ENCODE measurements around the gene ZBTB39.
"Not testable (repeated sequence)": the region's sequence is repeated elsewhere in the genome, so short reads cannot be mapped to it uniquely, and the experiment has no call there.

Gene ZBTB39

DNA sequence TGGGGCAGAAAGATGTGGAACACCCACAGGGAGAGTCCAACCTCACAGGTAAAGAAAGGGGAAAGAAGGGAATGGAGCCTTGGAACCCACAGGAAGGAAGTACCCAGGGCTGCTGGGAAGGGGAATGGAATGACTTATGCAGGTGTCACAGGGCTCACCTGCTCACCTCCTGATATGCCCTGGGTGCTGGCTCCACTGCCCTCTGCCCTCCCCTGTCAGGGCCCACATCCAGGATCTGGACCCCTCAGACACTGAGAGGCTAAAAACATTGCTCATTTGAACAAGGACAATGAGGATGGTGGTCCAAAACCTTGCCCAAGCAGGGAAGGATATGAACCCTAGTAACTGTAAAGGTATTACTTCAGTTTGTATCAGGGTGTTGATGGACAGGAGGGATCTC is 19.3 kb downstream of the ZBTB39 start:
- H3K27me3 Mint-ChIP-seq, result peaks cover 3% of the 10 kb centered on the region
- no peak overlapping the region for H3K27ac Mint-ChIP-seq
- no peaks in the 10 kb centered on the region for H3K9me3 Mint-ChIP-seq
- no peak for DNase-seq
- peaks cover 13% of the 10 kb centered on the region for H3K4me1 Mint-ChIP-seq
- H3K4me3 Mint-ChIP-seq, result no peak overlapping the region
- H3K36me3 Mint-ChIP-seq (ENCODE audit: low read depth), result no peaks in the 10 kb centered on the region
- ATAC-seq, result no peak

DNA sequence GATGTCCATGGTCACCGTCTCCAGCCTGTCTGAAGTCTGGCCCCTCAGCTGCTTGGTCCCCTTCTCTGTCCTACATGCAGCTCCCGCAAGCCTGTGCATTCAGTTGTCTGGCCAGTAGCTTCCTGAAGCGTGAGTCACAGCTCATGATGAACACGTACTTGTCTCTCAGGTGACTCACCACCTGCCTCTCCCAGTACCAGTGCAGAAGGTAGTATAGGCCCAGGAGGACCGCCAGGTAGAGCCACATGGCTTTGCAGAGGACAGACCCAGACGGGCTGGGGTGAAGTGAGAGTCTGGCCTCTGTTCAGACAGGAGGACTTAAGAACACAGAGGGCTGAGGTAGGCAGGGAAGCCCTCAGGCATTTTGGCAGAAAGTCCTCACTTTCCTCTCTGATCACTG is 20.6 kb downstream of the ZBTB39 start:
- not testable (repeated sequence) for H3K36me3 Mint-ChIP-seq (ENCODE audit: low read depth); H3K9me3 Mint-ChIP-seq; H3K4me3 Mint-ChIP-seq; DNase-seq; H3K27me3 Mint-ChIP-seq; H3K4me1 Mint-ChIP-seq; H3K27ac Mint-ChIP-seq
- peak; percentile 88 for ATAC-seq

DNA sequence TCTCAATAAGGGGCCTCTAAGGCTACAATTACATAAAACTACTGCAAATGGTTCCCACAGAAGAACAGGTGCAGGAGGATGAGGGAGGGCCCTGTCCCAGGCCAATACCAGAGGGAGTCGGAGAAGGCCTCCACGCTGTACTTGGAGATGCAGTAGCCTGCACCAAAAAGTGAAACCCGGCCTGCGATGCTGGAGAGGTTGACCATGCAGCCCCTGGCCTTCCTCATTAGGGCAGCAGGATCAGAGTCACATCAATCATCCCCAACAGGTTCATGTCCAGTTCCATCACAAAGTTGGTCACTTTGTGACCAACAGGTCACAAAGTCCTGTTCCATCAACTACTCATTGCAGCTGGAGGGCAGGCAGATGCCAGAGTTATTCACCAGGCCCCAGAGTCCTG is 23.0 kb downstream of the ZBTB39 start:
- H3K9me3 Mint-ChIP-seq, result no peaks in the 10 kb centered on the region
- H3K27me3 Mint-ChIP-seq, result peaks cover 2% of the 10 kb centered on the region
- no peak for DNase-seq
- ATAC-seq, result no peak
- H3K4me3 Mint-ChIP-seq, result no peak overlapping the region
- H3K36me3 Mint-ChIP-seq (ENCODE audit: low read depth), result no peaks in the 10 kb centered on the region
- no peak overlapping the region for H3K27ac Mint-ChIP-seq
- H3K4me1 Mint-ChIP-seq, result peaks cover 4% of the 10 kb centered on the region

DNA sequence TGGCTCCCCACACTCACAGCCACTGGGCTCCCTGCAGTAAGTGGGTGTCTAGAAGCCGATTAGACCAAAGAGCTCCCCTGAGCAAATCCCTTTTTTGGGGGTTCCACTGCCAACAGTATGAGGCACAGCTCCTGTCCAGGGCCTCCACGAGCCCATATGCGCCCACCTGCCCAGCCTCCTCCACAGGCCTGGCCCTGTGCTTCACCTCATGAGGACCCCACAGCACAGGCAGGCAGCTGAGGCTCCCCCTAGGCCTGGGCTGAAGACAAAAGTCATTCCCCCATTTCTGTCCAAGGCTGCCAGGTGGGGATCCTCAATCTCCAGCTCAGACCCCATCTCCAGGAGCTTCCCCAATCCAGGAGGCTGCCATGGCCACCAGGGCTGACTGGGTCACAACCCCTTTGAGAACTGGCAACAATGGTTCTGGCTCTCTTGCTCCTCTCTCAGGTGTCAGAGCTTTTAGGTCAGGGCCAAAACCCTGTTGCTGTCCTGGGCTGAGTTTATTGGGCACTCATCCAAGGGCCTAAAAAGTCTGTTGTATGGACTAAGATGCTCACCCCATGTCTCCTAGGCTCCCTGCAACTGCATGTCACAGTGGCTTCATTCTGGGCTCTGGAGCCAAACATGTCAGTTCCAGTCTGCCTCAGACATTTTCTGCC is 23.6 kb downstream of the ZBTB39 start:
- not testable (repeated sequence) for H3K4me3 Mint-ChIP-seq; H3K4me1 Mint-ChIP-seq; H3K36me3 Mint-ChIP-seq (ENCODE audit: low read depth); H3K27me3 Mint-ChIP-seq; H3K9me3 Mint-ChIP-seq; DNase-seq; ATAC-seq; H3K27ac Mint-ChIP-seq

DNA sequence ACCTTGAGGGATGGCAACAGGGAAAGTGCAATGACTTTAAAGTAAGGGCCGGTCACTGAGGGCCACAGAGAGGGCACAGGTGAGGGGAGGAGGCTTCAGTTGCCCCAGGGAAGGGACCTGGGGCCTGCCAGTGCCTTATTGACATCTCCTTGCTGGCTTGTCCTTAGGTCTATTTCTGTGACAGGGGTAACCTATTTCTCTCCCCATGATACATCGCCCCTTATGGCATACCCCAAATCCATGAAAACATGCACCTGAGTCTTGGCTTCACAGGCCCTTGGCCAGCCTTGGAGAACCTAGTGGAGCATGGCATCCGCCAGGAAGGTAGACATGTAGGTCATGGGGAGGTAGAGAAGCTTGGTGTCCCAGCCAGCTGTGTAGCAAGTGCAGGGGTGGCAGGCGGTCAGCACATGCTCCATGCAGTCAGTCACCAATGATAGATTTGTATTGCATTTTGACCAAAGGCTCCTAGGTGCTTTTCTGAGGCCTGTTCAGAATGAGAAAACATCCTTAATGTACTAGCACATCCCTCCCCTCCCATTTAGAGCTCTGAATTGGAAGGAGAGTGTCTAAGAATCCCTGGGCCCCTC is 25.3 kb downstream of the ZBTB39 start:
- H3K27ac Mint-ChIP-seq, result no peak overlapping the region

DNA sequence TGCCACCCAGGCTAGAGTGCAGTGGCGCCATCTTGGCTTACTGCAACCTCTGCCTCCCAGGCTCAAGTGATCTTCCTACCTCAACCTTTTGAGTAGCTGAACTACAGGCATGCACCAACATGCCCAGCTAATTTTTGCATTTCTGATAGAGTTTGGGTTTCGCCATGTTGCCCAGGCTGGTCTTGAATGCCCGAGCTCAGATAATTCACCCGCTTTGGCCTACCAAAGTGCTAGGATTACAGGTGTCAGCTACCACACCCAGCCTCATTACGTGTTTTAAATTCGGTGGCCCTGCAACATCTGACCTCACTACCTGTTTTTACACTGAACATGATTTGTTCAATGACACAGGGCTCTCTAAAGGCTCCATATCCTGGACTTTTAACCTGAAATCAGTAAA is 26.1 kb downstream of the ZBTB39 start:
- ATAC-seq (no peak), DNase-seq (no peak)
- Mint-ChIP-seq H3K36me3 (ENCODE audit: low read depth) (no peaks in the 10 kb centered on the region), H3K27ac (no peak overlapping the region), H3K27me3 (no peaks in the 10 kb centered on the region), H3K4me1 (no peaks in the 10 kb centered on the region), H3K9me3 (no peaks in the 10 kb centered on the region), H3K4me3 (no peak overlapping the region)

More for the DNA sequence above, 25.3 kb downstream of the ZBTB39 start:
- Mint-ChIP-seq H3K9me3 (no peaks in the 10 kb centered on the region), H3K4me1 (no peaks in the 10 kb centered on the region), H3K27me3 (no peaks in the 10 kb centered on the region), H3K4me3 (no peak overlapping the region), H3K36me3 (ENCODE audit: low read depth) (no peaks in the 10 kb centered on the region)
- no peak for ATAC-seq
- no peak for DNase-seq

DNA sequence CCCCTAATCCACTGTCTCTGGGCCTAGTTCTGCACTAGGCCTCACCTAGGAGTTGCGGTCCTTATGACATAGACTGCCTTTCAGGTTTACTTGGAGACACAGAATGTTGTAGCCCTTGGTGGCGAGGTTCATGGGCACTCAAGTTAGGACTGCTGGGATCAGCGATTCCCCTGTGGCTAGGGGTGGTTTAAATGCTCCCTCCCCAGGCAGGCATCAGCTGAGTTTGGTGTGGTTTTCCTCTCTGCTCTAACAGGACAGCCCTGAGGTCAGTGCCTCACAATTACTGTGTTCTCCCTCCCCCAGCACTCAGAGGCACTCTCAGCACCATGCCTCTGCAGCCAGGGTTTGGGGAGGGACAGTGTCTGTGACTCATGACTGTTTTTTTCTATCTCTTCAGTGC is 26.7 kb downstream of the ZBTB39 start:
- no peaks in the 10 kb centered on the region for H3K4me1 Mint-ChIP-seq
- H3K4me3 Mint-ChIP-seq, result no peak overlapping the region
- H3K27me3 Mint-ChIP-seq, result no peaks in the 10 kb centered on the region
- H3K9me3 Mint-ChIP-seq, result no peaks in the 10 kb centered on the region
- ATAC-seq, result no peak
- H3K27ac Mint-ChIP-seq, result no peak overlapping the region
- no peaks in the 10 kb centered on the region for H3K36me3 Mint-ChIP-seq (ENCODE audit: low read depth)
- no peak for DNase-seq

DNA sequence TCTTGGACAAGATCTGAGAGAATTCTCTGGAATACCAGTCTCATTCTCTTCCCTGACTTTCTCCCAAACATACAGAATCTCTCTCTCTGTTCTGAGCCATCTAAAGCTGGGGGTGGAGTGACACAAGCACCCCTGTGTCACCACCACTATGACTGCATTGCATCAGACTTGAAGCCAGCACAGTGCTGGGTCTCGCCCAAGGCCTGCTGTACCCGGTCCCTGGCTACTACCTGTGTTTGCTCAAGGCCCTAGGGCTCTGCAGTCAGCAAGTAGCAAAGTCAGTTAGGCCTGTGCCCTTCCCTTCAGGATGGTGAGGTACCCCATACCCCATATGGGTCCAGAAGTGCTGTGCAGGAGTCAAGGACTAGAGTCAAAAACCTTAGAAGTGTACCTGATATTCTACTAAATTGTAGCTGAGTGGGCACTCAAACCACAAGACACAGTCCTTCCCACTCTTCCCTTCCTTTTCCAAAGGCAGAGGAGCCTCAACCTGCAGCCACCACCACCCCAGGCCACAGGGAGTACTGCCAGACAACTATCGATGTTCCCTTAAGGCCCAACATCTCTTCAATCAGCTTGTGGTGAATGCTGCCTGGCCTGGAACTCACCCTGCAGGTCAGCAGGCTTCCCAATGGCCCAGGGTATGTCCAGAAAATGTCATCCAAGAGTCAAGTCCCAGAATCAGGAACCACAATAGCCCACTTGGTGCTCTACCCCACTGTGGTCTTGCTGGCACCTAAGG is 27.8 kb downstream of the ZBTB39 start:
- H3K4me1 Mint-ChIP-seq, result no peaks in the 10 kb centered on the region
- H3K4me3 Mint-ChIP-seq, result no peak overlapping the region
- H3K27ac Mint-ChIP-seq, result no peak overlapping the region
- H3K27me3 Mint-ChIP-seq, result no peaks in the 10 kb centered on the region
- no peak for DNase-seq
- H3K9me3 Mint-ChIP-seq, result no peaks in the 10 kb centered on the region
- H3K36me3 Mint-ChIP-seq (ENCODE audit: low read depth), result no peaks in the 10 kb centered on the region
- no peak for ATAC-seq

DNA sequence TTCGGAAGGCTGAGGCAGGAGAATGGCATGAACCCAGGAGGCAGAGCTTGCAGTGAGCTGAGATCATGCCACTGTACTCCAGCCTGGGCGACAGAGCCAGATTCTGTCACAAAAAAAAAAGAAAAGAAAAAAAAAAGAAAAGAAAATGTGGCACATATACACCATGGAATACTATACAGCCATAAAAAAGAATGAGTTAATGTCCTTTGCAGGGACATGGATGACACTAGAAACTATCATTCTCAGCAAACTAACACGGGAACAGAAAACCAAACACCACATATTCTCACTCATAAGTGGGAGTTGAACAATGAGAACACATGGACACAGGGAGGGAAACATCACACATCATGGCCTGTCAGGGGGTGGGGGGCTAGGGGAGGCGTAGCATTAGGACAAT is 29.0 kb downstream of the ZBTB39 start:
- not testable (repeated sequence) for ATAC-seq; H3K36me3 Mint-ChIP-seq (ENCODE audit: low read depth); H3K9me3 Mint-ChIP-seq; DNase-seq; H3K4me1 Mint-ChIP-seq; H3K27ac Mint-ChIP-seq; H3K4me3 Mint-ChIP-seq; H3K27me3 Mint-ChIP-seq

DNA sequence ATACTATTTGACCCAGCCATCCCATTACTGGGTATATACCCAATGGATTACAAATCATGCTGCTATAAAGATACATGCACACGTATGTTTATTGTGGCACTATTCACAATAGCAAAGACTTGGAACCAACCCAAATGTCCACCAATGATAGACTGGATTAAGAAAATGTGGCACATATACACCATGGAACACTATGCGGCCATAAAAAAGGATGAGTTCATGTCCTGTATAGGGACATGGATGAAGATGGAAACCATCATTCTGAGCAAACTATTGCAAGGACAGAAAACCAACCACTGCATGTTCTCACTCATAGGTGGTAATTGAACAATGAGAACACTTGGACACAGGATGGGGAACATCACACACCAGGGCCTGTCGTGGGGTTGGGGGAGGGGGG is 32.1 kb downstream of the ZBTB39 start:
- not testable (repeated sequence) for DNase-seq; H3K4me3 Mint-ChIP-seq; H3K4me1 Mint-ChIP-seq; H3K9me3 Mint-ChIP-seq; H3K27ac Mint-ChIP-seq; H3K36me3 Mint-ChIP-seq (ENCODE audit: low read depth); ATAC-seq; H3K27me3 Mint-ChIP-seq

DNA sequence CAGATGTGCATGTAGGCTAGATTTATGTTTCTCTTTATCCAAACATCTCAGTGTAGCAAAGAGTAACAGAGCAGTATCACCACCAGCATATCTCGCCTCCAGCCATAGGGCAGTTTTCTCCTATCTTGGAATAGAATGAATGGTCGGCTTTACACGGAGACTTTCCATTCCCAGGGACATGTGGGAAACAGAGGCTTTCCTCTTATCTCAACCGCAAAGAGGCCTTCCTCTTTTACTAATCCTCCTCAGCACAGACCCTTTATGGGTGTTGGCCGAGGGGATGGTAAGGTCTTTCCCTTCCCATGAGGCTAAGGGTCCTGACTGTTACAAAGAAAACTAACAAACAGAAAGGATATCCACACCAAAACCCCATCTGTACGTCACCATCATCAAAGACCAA is 37.4 kb downstream of the ZBTB39 start:
- not testable (repeated sequence) for H3K36me3 Mint-ChIP-seq (ENCODE audit: low read depth); H3K4me1 Mint-ChIP-seq; H3K27ac Mint-ChIP-seq; H3K9me3 Mint-ChIP-seq; H3K27me3 Mint-ChIP-seq; DNase-seq; H3K4me3 Mint-ChIP-seq; ATAC-seq

DNA sequence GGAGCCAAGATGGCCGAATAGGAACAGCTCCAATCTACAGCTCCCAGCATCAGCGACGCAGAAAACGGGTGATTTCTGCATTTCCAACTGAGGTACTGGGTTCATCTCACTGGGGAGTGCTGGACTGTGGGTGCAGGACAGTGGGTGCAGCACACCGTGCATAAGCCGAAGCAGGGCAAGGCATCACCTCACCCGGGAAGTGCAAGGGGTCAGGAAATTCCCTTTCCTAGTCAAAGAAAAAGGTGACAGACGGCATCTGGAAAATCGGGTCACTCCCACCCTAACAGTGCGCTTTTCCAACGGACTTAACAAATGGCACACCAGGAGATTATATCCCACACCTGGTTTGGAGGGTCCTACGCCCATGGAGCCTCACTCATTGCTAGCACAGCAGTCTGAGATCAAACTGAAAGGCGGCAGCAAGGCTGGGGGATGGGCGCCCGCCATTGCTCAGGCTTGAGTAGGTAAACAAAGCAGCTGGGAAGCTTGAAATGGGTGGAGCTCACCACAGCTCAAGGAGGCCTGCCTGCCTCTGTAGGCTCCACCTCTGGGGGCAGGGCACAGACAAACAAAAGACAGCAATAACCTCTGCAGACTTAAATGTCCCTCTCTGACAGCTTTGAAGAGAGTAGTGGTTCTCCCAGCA is 40.2 kb downstream of the ZBTB39 start:
- not testable (repeated sequence) for DNase-seq; H3K4me3 Mint-ChIP-seq; H3K27me3 Mint-ChIP-seq; H3K9me3 Mint-ChIP-seq; H3K27ac Mint-ChIP-seq; ATAC-seq; H3K4me1 Mint-ChIP-seq; H3K36me3 Mint-ChIP-seq (ENCODE audit: low read depth)

DNA sequence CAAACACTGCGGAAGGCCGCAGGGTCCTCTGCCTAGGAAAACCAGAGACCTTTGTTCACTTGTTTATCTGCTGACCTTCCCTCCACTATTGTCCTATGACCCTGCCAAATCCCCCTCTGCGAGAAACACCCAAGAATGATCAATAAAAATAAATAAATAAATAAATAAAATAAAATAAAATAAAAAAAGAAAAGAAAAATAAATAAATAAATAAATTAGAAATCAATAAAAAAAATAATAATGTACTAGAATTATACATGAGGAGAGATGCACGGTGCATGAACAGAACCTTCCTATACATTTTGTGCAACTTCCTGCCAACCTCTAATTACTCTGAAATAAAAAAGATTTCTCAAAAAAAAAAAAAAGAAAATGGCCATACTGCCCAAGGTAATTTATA is 41.2 kb downstream of the ZBTB39 start:
- H3K27ac Mint-ChIP-seq, DNase-seq, ATAC-seq: not testable (repeated sequence)

DNA sequence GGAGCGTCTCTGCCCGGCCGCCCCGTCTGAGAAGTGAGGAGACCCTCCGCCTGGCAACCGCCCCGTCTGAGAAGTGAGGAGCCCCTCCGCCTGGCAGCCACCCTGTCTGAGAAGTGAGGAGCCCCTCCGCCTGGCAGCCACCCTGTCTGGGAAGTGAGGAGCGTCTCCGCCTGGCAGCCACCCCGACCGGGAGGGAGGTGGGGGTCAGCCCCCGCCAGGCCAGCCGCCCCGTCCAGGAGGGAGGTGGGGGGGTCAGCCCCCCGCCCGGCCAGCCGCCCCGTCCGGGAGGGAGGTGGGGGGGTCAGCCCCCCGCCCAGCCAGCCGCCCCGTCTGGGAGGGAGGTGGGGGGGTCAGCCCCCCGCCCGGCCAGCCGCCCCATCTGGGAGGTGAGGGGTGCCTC is 42.8 kb downstream of the ZBTB39 start:
- ATAC-seq; H3K9me3 Mint-ChIP-seq; H3K4me1 Mint-ChIP-seq; H3K27ac Mint-ChIP-seq; DNase-seq; H3K27me3 Mint-ChIP-seq; H3K36me3 Mint-ChIP-seq (ENCODE audit: low read depth); H3K4me3 Mint-ChIP-seq: not testable (repeated sequence)

More for the DNA sequence above, 41.2 kb downstream of the ZBTB39 start:
- not testable (repeated sequence) for H3K4me3 Mint-ChIP-seq; H3K27me3 Mint-ChIP-seq; H3K9me3 Mint-ChIP-seq; H3K4me1 Mint-ChIP-seq; H3K36me3 Mint-ChIP-seq (ENCODE audit: low read depth)

DNA sequence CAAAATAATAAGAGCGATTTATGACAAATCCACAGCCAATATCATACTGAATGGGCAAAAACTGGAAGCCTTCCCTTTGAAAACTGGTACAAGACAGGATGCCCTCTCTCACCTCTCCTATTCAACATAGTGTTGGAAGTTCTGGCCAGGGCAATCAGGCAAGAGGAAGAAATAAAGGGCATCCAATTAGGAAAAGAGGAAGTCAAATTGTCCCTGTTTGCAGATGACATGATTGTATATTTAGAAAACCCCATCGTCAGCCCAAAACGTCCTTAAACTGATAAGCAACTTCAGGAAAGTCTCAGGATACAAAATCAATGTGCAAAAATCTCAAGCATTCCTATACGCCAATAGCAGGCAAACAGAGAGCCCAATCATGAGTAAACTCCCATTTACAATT is 44.1 kb downstream of the ZBTB39 start:
- not testable (repeated sequence) for ATAC-seq; H3K4me3 Mint-ChIP-seq; DNase-seq; H3K4me1 Mint-ChIP-seq; H3K27me3 Mint-ChIP-seq; H3K9me3 Mint-ChIP-seq; H3K36me3 Mint-ChIP-seq (ENCODE audit: low read depth); H3K27ac Mint-ChIP-seq
